Vagina (tissue), 2 donors: ENCODE measurements around the gene CCR5.

Experiments
- CTCF ChIP-seq, 3 experiments: fragments of 450-650 bp in 2 of 3; fragments of 200-600 bp in 1 of 3; sonication (generic) in 1 of 3; IDR thresholded peaks; one replicate each; pipeline ENCODE4 v1.5.1; 2017 to 2019; ENCODE audit warnings: antibody characterized with exemption in 3 of 3, mild to moderate bottlenecking in 2 of 3, moderate library complexity in 2 of 3
- POLR2A ChIP-seq, 2 donors: fragments of 450-650 bp; IDR thresholded peaks; one replicate each; pipeline ENCODE4 v1.6.1; 2017; ENCODE audit warnings: antibody characterized with exemption in 2 of 2, mild to moderate bottlenecking in 2 of 2, moderate library complexity in 2 of 2
- POLR2AphosphoS5 ChIP-seq, 2 donors: sonication (generic); formaldehyde crosslinking; IDR thresholded peaks; one replicate each; pipeline ENCODE4 v1.9.0; 2017; ENCODE audit warnings: antibody characterized with exemption in 2 of 2, mild to moderate bottlenecking in 2 of 2, low read depth in 1 of 2; ENCODE audit not compliant: insufficient read depth in 1 of 2

- TF ChIP-seq CTCF (IDR thresholded peaks at IDR 0.05) (no peak), POLR2A (IDR thresholded peaks at IDR 0.05) (no peak), POLR2AphosphoS5 (IDR thresholded peaks at IDR 0.05; ENCODE audit: insufficient read depth in 1 of 2, low read depth in 1 of 2) (no peak)
Observed at GRCh38 chr3:46417841-46418611, 47.3 kb downstream of the CCR5 start.
